HG03039 (cell line): ENCODE results near the gene LRRC56.

Source experiments
- ATAC-seq: cut with Tn5 transposase; IDR thresholded peaks from one replicate; pipeline ENCODE4 v1.9.1; 2021; ENCODE audit warnings: mild to moderate bottlenecking, moderate library complexity; ENCODE audit not compliant: unreplicated experiment

Gene LRRC56

GRCh38 chr11:536841-537621 lies at the start of gene LRRC56:
TSS of gene LRRC56 (plus strand) at chr11:537527. CDS start at chr11:540685, 3,158 bp downstream.
- peak; percentile 40 for ATAC-seq

GRCh38 chr11:487571-488021 lies 49.7 kb upstream of the LRRC56 start:
- ATAC-seq: no peak

GRCh38 chr11:488062-488461 lies 49.3 kb upstream of the LRRC56 start:
- ATAC-seq: no peak

- ATAC-seq: no peak
These were observed 48.7 kb upstream of the LRRC56 start for GRCh38 chr11:488579-488978.

- ATAC-seq: no peak
These were observed 48.3 kb upstream of the LRRC56 start for GRCh38 chr11:488992-489391.

- no peak for ATAC-seq
These were observed 47.6 kb upstream of the LRRC56 start for GRCh38 chr11:489610-490185.

- no peak for ATAC-seq
These were observed 47.0 kb upstream of the LRRC56 start for GRCh38 chr11:490186-490929.

- no peak for ATAC-seq
These were observed 46.4 kb upstream of the LRRC56 start for GRCh38 chr11:490930-491260.

GRCh38 chr11:491358-491757 lies 46.0 kb upstream of the LRRC56 start:
- no peak for ATAC-seq

- ATAC-seq: no peak
These were observed 44.7 kb upstream of the LRRC56 start for GRCh38 chr11:492427-493226.

GRCh38 chr11:494761-495536 lies 42.4 kb upstream of the LRRC56 start:
- ATAC-seq: no peak

- ATAC-seq: no peak
These were observed 41.8 kb upstream of the LRRC56 start for GRCh38 chr11:495537-495931.

GRCh38 chr11:496834-497564 lies 40.3 kb upstream of the LRRC56 start:
- ATAC-seq: no peak

- ATAC-seq: no peak
These were observed 39.6 kb upstream of the LRRC56 start for GRCh38 chr11:497565-498296.

- ATAC-seq: no peak
These were observed 38.8 kb upstream of the LRRC56 start for GRCh38 chr11:498297-499181.

GRCh38 chr11:499201-500076 lies 37.9 kb upstream of the LRRC56 start:
- ATAC-seq: no peak
